Fibroblast of skin of abdomen (primary cell): ENCODE data around the gene TMCC1.
A peak's percentile ranks its signal among the peaks of the same experiment; 100 is the strongest.
"Not testable (repeated sequence)": the region's sequence is repeated elsewhere in the genome, so short reads cannot be mapped to it uniquely, and the experiment has no call there.

Source experiments
- DNase-seq: peaks from one replicate; pipeline ENCODE4 v3.0.0-alpha.2; 2013

Gene TMCC1

DNA sequence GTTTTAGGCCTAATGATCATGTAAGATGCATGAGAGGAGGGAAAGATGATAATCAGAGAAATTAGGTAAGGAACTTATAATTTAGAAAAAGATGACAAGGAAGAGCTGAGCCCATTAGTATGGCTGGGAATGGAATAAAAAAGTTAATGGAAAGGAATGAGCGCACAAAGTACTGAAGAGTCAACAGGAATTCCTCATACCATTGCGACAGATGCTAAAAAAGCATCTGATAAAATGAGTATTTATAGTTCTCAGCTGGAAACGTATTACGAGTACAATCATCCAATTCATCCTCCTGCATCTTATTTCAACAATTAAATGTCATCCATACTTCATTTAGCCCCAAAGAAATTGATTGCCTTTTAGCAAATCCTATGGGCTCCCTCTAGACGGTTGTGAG, 58.9 kb downstream of the TMCC1 start:
- no peak for DNase-seq

DNA sequence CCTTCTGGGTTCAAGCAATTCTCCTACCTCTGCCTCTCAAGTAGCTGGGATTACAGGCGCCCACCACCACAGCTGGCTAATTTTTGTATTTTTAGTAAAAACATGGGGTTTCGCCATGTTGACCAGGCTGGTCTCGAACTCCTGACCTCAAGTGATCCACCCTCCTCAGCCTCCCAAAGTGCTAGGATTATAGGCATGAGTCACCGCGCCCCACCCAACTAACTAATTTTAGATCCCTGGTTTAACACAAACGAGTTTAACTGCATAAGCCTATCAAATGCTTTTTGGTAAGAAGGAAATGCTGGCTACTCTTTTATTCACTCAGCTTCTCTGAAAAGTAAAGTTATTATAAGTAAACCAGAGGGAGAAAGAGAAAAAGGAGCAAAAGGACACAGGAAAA, 61.6 kb downstream of the TMCC1 start:
- DNase-seq: not testable (repeated sequence)

DNA sequence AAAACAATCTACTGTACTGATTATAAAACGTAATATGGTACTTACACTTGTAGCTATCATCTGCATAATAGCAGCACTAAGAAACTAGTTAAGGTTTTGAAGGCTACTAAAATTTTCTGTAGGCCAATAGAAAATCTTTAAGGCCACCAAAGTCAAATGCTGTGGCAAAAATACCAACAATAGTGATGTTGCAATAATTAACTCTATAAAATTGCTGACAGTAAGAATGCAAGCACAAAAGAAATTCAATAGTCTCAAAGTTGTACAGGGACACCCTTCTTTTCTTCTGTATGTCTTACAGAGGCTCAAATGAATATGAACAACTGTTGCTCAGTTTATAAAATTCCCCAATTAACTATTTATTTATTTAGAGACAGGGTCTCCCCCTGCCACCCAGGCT, 62.0 kb downstream of the TMCC1 start:
- DNase-seq: no peak

DNA sequence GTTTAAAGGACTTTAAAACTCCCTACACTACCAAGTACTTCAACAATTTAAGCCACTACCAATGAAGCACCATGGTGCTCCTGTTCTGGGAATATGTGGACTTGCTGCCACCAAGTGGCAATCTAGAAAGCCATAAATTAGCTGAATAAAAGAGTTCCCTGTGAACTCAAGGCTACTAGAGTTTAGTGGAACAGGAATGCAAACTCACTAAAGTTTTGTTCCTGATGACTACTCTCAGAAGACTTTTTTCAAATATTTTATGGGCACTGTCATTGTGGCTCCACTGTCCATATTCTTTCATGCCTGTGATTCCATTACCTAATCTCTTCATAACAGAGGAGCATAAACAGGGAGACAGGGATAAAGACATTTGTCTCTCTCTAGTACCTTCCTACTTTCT, 63.9 kb downstream of the TMCC1 start:
- peak; percentile 92 for DNase-seq

DNA sequence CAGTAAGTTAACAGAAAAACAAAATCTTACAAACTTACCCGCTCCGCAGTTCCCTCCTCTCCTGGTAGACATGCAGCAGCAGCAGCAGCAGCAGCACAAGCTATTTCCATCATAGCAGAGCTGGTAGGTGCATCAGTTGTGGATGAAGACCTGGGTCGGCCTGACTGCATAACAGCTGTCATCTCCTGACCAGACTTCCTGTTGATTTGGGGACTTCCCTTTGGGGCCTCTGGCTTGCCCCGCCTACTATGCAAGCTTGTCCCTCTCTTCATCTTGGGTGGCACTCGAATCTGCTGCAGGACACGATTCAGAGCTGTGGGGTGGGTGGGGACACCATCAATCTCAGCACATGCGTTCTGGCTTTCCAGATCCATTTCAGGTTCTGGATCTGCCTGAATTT, 65.7 kb downstream of the TMCC1 start:
- DNase-seq: no peak

DNA sequence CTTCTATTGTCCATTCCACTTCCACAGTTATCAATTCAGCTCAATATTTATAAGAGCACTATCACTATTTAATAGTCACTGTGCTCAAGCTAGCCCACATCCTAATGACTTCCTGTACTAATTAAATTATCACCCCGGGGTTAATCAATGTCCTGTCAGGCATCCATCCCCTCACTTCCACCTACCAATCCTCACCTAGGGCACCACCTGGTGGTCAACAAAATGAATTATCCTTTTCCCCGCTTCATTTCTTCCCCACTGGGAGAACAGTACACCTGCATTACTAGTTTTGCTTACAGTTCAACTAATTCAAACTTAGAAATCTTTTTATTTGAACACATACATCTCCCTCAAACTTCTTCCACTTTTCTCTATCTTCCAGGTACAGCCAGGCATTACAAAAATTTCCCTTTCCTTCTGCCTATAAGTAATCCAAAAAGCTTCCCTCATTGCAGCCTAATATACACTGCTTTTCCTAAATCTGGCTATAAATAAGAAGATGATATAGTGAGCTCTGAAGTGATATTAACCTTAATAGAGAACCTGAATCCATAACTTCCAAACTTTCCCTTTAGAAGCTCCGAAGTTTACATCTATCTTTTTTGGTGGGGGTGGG, 68.5 kb downstream of the TMCC1 start:
- DNase-seq: peak; percentile 36

DNA sequence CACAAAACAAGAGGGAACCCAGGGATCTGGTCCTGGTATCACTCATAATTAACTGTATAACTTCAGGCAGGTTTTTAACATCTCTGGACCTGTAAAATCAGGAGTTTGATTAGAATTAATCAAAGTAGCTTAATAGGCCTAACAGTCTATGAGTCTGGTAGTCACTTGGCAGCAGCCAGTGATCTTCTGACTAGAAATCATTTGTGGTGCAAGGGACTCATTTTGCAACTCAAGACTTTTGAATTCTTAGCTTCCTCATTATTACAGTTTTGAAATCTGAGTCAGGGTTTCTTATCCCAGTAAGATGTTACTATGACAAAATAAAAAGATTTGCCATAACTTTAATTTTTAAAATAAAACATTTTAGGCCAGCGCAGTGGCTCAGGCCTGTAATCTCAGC, 70.8 kb downstream of the TMCC1 start:
- peak; percentile 24 for DNase-seq

DNA sequence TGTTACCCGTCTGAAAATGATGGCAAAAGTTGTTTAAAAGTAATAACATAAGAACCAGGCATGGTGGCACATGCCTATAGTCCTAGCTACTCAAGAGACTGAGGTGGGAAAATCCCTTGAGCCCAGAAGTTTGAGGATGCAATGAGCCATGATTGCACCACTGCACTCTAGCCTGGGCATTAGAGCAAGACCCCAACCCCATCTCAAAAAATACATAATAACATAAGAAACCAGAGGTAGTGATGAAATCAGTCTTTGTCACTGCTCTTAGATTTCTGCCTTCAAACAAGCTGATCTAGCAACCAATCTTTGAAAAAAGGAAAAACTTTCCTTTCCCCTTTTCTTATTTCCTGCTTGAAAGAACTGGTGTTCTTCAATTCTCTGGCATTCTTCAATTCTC, 71.3 kb downstream of the TMCC1 start:
- DNase-seq: no peak

DNA sequence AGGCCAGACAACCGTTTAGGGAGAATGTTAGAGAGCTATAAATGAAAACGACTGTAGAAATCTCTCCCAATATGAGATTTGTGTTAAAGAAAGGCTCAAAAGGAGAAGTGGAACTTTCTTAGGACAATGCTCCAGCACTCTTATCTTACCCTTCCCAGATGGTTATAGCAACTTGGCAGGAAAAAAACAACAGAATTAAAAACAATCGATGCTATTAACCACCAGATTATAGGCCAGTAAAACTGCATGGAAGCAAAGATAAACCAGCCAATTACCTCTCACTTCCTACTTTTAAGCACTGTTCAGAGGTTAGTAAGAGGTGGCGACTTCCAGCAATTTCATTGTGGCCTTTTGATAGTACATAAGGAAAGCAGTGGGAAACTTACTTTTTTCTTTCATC, 72.9 kb downstream of the TMCC1 start:
- DNase-seq: no peak

DNA sequence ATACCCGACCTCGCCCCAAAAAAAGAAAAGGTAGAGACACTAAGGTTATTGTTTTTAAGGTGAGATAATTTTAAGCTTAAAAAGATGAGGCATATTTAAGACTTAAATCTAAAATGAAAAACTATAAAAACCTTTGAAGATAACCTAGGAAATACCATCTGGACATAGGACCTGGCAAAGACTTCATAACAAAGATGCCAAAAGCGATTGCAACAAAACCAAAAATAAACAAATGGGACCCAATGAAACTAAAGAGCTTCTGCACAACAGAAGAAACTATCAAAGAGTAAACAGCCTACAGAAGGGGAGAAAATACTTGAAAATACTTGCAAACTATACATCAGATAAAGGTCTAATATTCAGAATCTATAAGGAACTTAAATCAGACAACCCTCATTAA, 80.9 kb downstream of the TMCC1 start:
- DNase-seq: no peak

DNA sequence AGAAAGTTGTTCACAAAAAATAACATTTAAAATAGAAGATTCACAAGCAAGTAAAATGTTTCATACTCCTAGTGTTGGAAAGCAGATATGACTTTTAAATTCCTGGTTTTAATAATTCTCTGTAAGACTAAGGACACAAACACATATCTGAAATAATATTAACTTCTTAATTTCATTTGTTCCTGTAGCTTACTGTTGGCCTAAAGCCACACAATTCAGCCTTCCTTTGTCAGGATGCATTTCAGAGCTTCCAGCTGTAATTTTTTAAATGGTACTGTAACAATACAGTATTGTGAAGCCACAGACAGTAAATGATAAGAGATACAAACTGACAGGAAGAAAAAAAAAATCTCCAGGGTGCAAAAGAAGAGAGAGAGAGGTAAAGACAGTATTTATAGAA, 84.2 kb downstream of the TMCC1 start:
- DNase-seq: no peak

DNA sequence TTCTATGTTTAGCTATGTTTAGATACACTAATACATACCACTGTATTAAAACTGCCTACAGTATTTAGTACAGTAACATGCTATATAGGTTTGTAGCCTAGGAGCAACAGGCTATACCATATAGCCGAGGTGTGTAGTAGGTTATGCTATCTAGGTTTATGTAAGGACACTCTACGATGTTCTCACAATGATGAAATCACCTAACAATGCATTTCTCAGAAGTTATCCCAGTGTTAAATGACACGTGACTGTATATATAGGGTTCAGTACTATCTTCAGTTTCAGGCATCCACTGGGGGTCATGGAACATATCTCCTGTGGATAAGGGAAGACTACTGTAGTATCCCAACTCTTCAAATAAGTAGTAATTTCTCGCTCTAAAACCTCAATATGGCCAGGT, 97.4 kb downstream of the TMCC1 start:
- no peak for DNase-seq

DNA sequence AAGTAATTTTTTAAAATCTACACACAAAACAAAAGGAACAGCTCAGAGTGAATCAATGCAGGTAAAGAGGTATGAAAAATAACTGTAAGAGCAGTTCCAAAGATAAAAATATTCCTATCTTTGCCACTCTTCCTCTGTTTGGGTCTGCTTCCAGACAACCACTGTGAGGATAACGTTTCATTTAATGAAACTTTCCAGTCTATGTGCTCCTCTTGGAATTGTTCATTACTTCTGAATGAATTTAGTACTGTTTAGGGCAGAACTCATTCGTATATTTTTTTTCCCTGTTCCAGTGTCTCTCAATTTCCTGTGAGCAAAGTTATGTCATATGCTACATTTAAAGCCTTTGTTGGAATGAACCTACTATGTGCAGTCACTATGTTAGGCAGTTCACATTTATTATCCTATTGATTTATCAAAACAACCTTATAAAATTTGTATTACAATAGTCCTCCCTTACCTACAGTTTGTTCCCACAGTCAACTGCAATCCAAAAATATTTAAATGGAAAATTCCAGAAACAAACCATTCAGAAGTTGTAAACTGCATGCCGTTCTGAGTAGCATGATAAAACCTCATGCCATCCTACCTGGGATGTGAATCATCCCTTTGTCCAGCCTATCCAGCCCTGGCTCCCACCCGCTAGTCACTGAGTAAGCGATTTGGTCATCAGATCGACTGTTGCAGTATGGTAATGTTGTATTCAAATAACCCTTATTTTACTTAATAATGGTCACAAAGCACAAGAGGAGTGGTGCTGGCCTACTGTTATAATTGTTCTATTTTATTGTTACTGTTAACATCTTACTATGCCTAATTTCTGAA, 98.1 kb downstream of the TMCC1 start:
- DNase-seq: peak; percentile 10

DNA sequence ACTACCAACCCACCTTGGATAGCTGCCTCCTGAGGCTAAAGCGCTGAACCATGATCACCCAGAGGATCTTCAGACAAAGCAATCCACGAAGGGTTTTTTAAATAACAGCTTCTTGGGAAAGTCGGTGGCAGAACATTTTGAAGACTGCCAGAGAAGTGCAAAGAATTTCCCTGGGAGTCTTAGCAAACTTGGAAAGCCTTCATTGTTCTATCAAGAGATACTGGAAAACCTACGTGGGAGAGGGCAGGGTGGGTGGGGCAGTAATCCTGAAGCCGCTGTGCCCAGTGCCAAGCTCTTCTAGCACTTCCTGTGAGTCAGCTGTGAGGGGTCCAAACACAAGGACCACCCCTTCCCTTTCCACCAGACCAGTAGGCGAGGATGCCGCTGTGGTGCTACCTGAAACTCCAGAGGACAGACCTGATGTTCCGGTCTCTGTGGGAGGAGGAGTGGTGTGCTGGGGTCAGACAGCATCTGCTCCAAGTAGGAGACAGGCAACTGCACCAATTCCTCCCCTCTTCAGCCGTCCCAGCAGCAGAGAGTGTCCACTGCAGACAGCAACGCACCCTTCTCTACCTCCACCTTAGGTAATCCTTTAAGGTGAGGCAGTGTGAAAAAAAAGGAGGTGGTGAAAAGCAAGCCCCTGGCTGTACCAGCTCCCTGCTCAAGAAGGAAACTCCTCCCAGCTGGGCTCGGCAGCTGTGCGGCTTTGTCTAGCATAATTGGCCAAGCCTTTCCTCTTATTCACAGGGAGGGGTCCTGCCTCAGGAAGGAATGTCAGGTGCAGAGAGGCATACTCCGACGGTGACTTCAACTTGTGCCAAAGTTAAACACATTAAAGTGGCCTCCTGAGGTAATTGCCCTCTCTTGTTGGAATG, 99.0 kb downstream of the TMCC1 start:
- DNase-seq: peak; percentile 9

DNA sequence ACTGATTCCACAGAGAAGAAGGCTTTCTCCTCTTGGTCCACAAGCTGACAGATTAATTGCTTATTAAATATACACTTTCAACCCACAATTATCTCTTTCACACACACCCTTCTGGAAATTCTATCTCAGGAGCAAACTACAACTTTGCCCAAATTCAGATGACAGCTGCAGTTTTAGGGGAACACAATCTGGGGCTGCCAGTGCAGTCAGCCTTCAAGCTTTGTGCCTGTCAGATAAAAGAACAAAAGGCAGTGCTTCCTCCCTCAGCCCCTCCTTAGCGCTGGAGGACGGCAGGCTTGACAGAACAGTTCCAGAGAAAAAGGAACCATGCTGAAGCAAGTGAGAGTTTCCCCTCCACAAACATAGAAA, 99.6 kb downstream of the TMCC1 start:
- no peak for DNase-seq

DNA sequence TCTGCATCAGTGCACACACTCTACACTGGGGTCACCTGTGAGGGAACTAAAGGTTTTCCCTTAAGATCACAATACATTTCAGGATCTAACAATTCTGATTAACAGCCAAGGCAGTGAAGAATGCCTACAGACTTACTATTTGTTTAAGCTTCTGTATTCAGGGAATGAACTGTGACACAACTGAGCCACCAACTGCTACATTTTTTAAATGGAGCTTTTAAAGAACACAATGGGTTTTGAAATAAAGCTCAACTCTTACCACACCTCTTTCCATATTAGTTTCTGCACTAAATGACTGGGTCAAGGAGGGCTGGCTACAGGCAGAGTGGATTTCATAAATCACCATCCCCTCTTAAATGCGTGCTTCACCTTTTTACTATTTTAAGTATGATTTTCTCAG, 100.2 kb downstream of the TMCC1 start:
- no peak for DNase-seq

DNA sequence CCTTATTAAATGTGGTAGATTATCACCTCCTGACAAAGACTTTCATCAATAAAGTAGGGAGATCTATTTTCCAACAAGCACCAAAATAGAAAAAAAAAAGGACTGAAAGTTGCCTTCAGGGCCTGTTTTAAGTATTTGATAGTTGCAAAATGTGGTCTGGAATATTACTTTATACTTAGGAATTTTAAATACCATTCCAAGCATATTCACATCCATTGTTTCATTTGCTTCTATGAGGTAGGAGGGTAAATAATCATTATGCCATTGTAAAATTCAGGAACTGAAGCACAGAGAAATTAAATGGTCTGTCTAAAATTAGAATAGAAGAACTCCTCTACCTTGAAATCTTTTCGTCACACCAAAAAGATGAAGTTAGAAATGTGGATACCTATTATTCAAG, 110.0 kb downstream of the TMCC1 start:
- DNase-seq: peak; percentile 21

DNA sequence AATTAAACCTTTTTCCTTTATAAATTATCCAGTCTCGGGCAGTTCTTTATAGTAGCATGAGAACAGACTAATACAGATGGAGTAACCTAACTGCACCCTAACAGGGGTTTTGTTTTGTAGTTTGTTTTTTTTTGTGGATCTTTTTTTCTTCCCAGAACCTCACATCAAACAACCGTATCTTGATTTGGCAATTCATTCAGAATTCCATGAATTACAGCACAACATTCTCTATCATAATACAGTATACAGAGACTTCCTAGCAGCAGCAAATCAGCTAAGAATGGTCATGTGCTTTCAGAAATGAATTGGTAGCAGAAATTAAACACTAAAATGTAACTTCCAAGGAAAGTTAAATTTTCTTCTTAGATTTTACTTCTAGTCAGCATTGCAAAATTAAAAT, 114.6 kb downstream of the TMCC1 start:
- no peak for DNase-seq

DNA sequence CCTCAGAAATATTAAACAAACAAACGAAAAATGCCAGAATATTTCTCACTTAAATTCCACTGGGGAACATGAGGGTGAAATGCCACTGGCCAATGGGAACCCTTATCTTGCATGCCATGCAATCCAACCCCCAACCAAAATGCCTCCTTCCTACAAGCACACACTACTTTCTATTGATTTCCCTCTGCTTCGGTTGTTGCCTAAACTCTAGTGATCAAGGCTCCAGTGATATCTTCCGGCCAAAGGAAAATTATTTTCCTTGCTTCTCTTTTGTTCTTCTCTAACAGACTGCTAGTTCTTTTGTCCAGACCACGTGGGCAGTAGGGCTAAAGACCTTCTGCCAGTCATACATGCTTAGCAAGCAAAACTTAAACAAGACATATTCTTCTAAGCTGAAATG, 115.7 kb downstream of the TMCC1 start:
- DNase-seq: no peak

DNA sequence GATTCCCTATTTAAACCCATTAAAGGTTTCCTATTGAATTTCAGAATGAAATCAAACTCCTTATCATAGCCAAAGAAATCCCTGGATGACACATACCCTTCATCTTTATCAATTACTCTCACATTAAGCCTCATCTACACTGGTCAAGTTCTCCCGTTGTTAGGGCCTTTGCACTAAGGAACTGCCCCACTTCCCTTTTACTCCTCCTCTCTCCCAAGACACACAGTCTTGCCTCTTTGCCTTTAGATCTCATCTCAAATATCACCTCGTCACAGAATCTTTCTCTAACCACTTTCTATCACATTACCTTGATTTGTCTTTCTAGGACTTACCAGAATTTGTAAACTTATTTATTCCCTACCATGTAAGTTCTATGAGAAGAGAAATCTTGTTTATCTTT, 117.6 kb downstream of the TMCC1 start:
- no peak for DNase-seq

DNA sequence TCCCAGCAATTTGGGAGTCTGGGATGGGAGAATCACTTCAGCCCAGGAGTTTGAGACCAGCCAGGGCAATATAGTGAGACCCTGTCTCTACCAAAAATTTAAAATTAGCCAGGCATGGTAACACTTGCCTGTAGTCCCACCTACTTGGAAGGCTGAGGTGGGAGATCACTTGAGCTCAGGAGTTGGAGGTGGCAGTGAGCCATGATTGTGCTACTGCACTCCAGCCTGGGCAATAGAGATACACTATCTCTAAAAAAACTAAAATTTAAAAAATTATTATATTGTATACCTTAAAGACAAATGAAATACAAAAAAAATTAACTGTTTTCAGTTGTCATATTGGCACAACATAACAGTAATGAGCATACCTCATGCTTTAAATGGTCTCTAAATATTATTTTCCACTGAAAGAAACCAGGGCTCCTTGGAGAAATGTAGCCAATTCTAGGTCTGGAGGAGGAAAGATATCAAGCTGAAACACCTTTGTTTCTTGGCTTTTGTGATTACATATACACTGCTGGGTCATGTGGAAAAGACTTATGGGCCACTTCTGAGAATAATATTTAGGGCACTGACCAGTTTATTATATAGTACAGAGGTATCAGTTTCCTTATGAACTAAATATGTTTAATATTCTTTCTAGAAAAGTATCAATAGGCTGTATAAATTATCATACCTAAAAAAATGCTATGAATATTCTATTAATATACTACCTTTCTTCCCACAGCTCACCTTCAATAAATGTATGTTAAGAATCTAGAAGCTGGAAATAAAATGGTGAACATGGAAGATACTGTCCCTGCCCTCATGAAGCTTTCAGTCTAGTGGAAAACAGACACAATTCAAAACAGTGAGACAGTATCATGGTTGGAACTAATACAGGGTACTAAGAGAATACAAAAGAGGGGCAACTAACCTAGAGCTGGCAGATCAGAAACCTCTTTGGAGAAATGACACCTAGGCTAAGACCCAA, 119.5 kb downstream of the TMCC1 start:
- DNase-seq: no peak

DNA sequence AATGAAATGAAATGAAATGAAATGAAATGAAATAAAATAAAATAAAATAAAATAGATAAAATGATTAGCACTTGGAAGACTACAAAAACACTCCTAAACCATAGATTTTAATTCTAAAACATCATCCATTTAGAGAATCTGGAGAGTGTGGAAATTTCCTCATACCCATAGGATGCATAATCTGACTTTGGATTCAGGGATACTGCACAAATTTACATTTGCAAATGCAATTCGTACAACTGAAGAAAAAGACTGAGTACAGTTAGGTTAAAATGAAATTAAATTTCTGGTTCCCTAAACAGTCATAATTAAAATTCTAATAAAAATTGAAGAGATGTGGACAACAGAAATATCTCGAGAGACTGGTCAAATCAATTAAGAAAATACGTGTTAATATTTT, 122.9 kb downstream of the TMCC1 start:
- no peak for DNase-seq
